ENCODE data around the gene VSTM2L.

Gene VSTM2L

GRCh38 chr20:37917461-37917860 lies 14.5 kb downstream of the VSTM2L start:
- no peak overlapping the region for H3K27ac ChIP-seq
- TF ChIP-seq ZFX (IDR thresholded peaks at IDR 0.05; ENCODE audit: borderline replicate concordance): no peak
- TF ChIP-seq, protein P1, sequence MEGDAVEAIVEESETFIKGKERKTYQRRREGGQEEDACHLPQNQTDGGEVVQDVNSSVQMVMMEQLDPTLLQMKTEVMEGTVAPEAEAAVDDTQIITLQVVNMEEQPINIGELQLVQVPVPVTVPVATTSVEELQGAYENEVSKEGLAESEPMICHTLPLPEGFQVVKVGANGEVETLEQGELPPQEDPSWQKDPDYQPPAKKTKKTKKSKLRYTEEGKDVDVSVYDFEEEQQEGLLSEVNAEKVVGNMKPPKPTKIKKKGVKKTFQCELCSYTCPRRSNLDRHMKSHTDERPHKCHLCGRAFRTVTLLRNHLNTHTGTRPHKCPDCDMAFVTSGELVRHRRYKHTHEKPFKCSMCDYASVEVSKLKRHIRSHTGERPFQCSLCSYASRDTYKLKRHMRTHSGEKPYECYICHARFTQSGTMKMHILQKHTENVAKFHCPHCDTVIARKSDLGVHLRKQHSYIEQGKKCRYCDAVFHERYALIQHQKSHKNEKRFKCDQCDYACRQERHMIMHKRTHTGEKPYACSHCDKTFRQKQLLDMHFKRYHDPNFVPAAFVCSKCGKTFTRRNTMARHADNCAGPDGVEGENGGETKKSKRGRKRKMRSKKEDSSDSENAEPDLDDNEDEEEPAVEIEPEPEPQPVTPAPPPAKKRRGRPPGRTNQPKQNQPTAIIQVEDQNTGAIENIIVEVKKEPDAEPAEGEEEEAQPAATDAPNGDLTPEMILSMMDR (IDR thresholded peaks at IDR 0.05): no peak

DNA sequence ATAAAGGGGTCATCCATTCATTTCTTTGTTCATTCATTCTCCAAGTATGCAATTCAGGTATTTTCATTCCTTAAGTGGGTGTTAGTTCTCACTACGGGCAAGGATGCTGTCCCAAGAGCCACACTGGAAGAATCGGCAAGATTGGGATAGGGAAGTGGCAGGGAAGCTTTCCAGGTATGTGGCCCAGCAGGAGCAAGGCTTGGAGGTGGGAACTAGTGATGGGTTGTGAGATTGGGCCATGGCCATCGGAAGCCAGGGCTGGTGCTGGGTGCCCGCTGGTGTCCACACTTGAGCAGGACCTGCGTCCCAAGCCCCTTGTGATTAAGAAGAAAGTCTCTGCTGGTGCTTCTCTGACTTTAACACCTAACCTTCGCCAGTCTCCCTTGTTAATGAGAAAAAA lies 15.1 kb downstream of the VSTM2L start:
- no peak overlapping the region for H3K27ac ChIP-seq
- TF ChIP-seq, protein P1 (IDR thresholded peaks at IDR 0.05): no peak

GRCh38 chr20:37919389-37920040 lies 16.6 kb downstream of the VSTM2L start:
- H3K27ac ChIP-seq: no peak overlapping the region
- TF ChIP-seq, protein P1 (IDR thresholded peaks at IDR 0.05): no peak
- TF ChIP-seq ZFX (IDR thresholded peaks at IDR 0.05; ENCODE audit: borderline replicate concordance): no peak

GRCh38 chr20:37920270-37920669 lies 17.3 kb downstream of the VSTM2L start:
- H3K27ac ChIP-seq: no peak overlapping the region
- no peak for TF ChIP-seq ZFX (IDR thresholded peaks at IDR 0.05; ENCODE audit: borderline replicate concordance)
- TF ChIP-seq, protein P1 (IDR thresholded peaks at IDR 0.05): no peak

DNA sequence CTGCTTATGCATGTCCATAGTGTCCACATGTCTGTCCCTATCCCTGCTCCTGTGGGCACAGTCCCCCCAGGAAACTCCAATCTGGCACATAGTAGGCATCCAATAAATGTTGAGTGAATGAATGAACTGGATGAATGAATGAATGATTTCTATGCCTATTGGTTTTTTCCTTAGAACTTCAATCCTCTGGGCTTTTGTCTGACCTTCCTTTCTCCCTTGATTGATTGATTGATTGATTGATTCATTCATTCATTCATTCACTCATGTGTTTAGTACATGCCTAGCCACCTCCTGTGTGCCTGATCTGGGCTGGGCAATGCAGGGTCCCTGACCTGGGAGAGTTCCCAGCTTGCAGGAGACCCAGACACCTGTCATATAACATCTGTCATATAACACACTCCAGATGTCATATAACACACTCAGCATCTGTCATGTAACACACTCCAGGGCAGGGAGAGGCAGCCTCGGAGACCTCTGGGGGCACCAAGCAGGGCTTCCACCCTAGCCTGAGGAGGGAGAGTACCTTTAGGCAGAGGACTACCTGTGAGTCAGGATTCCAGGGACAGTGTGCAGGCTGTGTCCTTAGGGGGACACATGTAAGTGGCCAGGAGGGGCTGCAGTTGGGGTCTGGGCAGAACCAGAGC lies 17.9 kb downstream of the VSTM2L start:
- TF ChIP-seq, protein P1 (IDR thresholded peaks at IDR 0.05): no peak
- no peak for TF ChIP-seq ZFX (IDR thresholded peaks at IDR 0.05; ENCODE audit: borderline replicate concordance)
- H3K27ac ChIP-seq: no peak overlapping the region

GRCh38 chr20:37921341-37921929 lies 18.5 kb downstream of the VSTM2L start:
- TF ChIP-seq, protein P1 (IDR thresholded peaks at IDR 0.05): no peak
- TF ChIP-seq ZFX (IDR thresholded peaks at IDR 0.05; ENCODE audit: borderline replicate concordance): no peak
- no peak overlapping the region for H3K27ac ChIP-seq

GRCh38 chr20:37922016-37922415 lies 19.1 kb downstream of the VSTM2L start:
- no peak for TF ChIP-seq ZFX (IDR thresholded peaks at IDR 0.05; ENCODE audit: borderline replicate concordance)
- TF ChIP-seq, protein P1 (IDR thresholded peaks at IDR 0.05): no peak
- H3K27ac ChIP-seq: no peak overlapping the region

Measured in 22Rv1 (cell line).